HG03520 (cell line): Measurements from ENCODE around the gene LAMB2.

Source experiments
- ATAC-seq: cut with Tn5 transposase; IDR thresholded peaks from one replicate; pipeline ENCODE4 v1.9.1; 2021; ENCODE audit warnings: mild to moderate bottlenecking, moderate library complexity; ENCODE audit not compliant: unreplicated experiment

The LAMB2 gene

DNA sequence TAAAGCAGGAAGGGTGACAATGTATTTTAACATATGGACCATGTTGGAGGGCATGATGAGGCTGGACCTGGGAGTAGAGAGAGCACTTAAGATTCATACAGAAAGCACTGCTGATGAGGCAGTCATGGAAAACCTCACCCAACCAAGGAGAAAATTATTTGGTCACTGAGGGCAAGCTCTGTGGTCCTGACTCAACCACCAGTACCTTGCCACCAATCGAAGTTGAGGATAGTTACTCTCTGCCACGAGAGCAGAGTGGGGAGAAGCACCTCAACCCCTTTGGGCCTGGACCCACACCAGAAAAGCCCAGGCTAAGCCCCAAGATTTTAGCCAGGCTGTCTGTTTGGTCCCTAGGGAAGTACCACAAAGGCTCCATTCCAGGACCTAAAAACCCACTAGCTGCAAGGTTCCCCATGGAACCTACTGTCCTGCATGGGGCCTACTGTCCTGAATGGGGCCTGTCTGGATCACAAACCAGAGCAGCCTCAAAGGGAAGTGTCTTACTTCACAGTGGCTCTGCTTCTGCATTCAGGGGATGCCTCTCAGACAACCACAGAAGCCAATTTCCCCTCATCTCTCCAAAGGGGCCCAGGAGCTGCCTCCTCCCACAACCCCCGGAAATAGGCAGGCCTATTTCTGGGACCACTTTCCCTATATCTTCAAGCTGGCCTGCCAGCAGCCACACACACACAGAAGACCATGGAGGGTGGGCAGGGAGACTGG lies 29.1 kb upstream of the LAMB2 start:
- ATAC-seq, result no peak

DNA sequence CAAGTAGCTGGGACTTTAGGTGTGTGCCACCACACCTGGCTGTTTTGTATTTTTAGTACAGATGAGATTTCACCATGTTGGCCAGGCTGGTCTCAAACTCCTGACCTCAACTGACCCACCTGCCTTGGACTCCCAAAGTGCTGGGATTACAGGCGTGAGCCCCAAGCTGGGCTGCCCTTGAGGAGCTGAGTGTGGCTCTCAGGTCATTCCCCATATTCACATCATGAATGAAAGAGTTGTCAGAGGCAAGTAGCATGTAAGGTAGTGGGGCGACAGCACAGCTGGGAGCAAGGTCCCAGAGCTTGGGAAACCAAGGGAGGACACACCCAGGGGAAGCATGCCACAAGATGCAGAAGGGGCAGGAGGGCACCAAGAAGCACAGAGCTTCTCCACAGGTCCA lies 28.3 kb upstream of the LAMB2 start:
- ATAC-seq, result no peak

DNA sequence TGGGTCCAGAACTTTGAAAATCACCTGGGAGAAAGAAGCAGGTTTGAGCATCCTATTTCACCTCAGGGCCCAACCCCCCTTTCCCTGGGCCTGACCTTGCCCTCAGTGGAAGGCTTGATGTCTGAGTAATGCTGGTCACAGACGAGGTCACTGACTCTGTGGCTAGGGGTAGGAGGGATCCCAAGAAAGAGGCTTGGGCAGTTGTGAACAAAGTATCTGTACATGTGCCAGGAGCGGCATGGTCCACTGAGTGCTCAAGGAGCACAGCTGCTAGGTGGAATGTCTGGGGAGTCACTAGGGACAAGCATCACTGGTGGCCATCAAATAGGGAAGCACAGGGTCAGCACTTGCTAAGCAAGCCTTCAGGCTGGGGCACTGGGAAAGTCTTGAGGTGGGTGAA lies 25.9 kb upstream of the LAMB2 start:
- no peak for ATAC-seq

- no peak for ATAC-seq
Measured at GRCh38 chr3:49158103-49158709, 25.4 kb upstream of the LAMB2 start.

GRCh38 chr3:49157289-49157688 lies 24.4 kb upstream of the LAMB2 start:
- no peak for ATAC-seq

- no peak for ATAC-seq
Measured at GRCh38 chr3:49153349-49153912, 20.6 kb upstream of the LAMB2 start.

- no peak for ATAC-seq
Measured at GRCh38 chr3:49151610-49152009, 18.8 kb upstream of the LAMB2 start.

- no peak for ATAC-seq
Measured at GRCh38 chr3:49148159-49148558, 15.3 kb upstream of the LAMB2 start.

DNA sequence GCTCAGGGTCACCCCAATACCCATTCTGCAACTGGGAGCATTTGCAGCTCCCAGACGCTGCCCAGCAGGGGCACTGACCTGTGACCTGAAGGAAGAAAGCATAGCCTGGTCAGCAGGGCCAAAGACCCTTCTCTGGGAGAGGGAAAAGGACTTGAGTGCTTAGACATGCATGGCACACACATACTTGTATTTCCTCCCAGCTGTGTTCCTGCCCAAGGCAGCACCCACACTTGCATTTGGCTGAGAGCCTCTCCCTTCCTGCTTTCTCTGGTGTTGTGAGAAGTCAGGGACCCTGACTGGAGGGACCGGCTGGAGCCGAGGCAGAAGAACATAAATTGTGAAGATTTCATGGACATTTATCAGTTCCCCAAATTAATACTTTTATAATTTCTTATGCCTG lies 7.2 kb upstream of the LAMB2 start:
- ATAC-seq, result no peak

DNA sequence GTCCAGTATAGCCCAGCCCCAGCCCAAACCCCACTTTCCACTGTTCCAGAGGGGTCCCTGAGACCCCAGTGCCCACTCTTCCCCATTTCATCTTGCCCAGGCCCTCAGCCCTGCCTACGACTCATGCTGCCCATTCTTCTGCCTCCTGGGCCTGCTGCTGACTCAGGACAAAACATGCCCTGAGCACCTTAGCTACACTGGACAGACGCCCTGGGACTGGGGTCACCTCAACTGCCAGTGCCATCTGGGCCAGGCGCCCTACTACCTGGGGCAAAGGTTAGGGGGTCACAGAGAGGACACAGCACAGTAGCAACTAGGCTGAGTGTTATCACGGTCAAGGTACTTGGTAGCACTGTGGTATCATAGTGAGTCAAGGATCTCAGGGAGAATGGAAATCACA lies 2.6 kb upstream of the LAMB2 start:
- ATAC-seq, result no peak

DNA sequence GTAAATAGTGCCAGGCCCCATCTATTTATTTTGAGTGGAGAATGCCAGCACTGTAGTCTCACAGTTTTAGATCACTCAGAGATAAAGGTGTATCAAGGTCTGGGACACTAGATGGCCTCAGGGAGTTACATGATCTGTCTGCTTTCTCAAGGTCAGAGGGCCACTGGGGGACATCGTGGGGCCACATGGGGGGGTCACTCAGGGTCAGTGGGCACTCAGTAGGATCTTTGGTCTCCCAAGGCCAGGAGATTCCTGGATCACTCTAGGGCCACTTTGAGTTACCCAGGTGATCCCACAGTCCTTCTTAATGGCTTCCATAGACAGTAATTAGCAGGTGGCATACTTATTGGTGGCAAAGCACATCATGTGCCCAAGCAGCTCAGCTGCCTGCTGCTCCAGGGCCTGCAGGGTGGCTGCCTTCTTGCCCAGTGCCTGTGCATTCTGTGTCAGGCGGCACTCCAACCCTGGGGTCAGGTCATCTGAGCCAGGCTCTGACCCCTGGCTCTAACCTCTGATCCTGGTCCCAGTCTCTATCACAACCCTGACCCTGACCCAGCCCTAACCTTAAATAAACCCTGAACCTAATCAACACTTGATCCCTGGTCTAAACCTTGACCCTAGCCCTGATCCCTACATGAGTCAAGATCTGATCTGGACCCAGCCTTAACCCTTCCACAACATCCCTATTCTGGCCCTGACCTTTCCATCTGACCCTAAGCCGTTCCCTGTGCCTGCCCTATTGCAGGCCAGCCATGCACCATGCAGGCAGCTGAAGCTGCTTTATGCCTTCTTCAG lies 1.8 kb upstream of the LAMB2 start:
- ATAC-seq, result no peak

DNA sequence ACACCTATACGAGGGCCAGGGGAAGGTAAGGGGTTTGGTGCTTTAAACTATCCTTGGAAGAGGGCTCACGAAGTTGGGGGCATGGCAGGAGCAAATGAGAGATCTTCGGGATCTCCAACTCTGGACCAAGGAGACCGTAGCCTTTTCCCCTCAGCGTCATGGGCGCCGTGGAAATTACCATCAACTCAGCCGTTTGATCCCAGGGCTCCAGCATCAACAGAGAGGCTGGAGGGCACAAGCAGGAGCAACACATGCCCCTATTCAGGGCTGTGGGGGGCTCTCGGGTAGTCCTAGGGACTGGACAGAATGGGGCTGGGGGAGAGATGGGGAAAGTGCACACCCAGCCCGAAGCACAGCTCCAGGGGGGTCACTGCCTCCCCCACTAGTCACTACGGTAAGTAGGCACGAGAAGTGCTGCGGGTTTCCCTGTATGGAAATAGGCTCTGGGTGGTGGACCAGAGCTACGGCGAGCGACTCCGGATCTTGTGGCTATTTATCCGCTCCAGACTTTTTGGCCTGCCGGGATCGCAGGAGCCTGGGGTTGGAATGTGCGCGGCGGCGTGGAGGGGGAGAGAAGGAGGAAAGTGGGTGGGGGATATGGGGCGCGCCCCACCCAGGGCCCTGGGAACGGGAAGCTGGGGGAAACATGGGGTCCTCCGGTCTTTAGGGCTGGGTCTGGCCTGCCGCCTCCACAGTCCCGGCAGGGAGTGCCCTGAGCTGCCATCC lies 539 bp upstream of the LAMB2 start:
- ATAC-seq, result no peak

GRCh38 chr3:49132073-49132436 lies 795 bp downstream of the LAMB2 start:
- ATAC-seq, result no peak

DNA sequence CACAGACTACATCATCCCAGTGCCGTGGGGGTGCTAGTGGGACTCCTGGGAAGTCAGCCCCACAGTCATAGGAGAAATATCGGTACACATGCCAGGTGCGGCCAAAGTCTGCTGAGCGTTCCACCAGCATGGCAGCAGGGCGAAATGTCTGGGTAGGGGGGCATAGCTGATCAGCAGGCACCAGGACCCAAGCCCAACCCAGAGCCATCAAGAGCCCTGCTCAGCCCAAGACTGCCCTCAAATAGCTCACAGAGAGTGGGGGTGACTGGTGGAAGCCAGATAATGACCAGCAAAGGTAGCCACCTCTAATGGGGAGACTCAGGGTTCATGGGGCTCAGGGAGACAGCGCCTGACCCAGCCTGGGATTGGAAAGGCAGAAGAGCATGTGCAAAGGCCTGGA lies 1.3 kb downstream of the LAMB2 start:
- ATAC-seq, result no peak

DNA sequence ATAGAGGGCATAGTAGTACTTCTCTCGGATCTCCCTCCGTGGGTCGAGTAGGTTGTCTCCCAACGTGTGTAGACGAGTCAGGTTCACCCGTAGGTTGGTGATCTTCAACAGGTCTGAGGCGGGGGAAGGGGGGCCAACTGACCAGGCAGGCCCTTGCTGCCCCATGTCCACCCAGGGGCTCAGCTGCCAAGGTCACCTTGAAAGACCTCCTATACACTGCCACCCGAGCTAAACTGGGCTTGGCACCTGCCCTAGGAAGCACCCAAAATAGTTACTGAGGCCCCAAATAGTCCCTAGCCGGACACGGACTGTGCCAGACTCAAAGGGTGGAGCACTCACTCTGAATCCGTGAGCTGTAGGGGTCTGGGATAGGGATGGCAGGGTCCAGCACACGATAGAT lies 1.8 kb downstream of the LAMB2 start:
- ATAC-seq, result no peak

DNA sequence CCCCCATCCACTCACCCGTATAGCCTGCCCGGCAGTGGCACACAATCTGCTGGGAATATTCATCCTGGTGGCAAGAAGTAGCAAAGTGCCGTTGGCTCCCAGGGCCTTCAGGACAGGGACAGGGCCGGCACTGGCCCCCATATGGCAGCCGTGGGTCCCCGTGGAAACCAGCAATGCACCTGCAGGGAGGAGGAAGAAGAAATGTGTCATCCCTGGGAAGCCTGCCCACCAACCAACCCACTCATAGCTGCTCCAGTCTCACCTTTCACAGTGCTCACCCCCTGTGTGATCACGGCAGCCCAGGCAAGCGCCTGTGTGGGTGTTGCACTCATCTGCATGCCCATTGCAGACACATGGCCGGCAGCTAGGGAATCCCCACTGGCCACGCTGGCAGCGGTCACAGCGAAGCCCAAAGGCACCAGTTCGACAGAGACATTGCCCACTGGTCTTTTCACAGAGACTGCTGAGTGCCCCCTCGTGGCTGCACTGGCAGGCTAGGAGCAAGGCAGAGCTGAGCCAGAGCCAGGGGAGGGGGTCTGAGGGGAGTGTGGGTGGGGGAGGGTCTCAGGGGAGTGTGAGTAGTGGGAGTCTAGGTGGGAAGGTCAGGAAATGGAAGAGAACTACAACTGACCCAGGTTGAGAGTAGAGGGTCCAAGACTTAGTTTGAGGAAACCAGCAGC lies 7.7 kb downstream of the LAMB2 start:
- ATAC-seq, result no peak

DNA sequence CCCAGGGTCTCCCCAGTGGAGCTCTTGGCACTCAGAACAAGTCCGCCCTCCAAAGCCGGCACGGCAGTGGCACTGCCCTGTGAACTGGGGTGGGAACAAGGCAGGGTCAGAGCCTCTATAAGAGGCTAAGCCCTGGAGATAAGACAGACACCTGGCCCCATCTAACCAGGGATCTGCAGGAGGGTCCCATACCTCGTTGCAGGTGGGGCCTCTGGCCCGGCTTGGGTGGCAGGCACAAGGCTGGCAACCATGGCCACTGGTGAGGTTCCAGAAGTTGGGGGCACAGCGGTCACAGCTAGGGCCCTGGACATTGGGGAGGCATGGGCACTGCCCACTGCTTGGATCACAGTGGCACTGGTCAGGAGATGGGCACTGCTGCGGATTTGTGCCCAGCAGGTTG lies 8.6 kb downstream of the LAMB2 start:
- ATAC-seq, result no peak

GRCh38 chr3:49123687-49124086 lies 9.2 kb downstream of the LAMB2 start:
- ATAC-seq, result no peak

- ATAC-seq, result no peak
Measured at GRCh38 chr3:49122886-49123545, 9.8 kb downstream of the LAMB2 start.

DNA sequence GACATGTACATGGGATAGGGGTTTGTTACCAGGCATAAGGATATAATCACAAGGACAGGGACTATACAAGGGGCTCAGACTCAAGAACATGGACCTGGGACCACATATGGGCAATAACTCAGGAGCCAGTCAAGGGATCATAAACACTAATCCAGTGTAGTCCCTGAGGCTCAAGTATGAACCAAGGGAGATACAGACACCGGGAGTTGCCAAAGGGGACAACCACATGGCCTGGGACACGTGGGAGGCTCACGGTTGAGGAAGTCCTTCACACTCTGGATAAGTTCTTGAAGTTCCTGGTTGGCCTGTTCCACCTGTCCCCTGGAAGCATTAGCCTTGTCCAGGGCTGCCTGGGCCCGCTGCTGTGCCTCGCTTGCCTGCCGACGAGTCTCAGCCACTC lies 10.4 kb downstream of the LAMB2 start:
- ATAC-seq, result no peak
